Activated CD4-positive, alpha-beta T cell treated with anti-CD3 and anti-CD28 coated beads, Interleukin-2, amount 10 ng/mL, durations not matched to agents 24 days and 14 days (primary cell): ENCODE results near the gene ATG9A. TPM values are rescaled to one million over a fixed set of nuclear protein-coding genes. Genes with fewer than 3 reads are reported as not detected.

Source experiments
- total RNA-seq: library from RNA; stranded (reverse); gene quantifications from 2 replicates; pipeline ENCODE4 v1.2.3, GENCODE V29; 2022

The ATG9A gene
- total RNA-seq, 1 donor from 2014 or later = 67.2 TPM

Other genes starting within 250 kb of the ATG9A start
- gene FEV, start 244.5 kb downstream of the ATG9A start, total RNA-seq = not detected in 2 replicates
- not detected in 2 replicates for gene CRYBA2, start 236.2 kb downstream of the ATG9A start, total RNA-seq
- not detected in 2 replicates for gene CFAP65, start 188.1 kb downstream of the ATG9A start, total RNA-seq
- gene IHH, start 168.7 kb downstream of the ATG9A start, total RNA-seq = not detected in 2 replicates
- gene NHEJ1, start 68.8 kb downstream of the ATG9A start, total RNA-seq = 20.7 and 22.8 TPM in 2 replicates
- 1.8 and 2.3 TPM in 2 replicates for gene SLC23A3, start 59.6 kb downstream of the ATG9A start, total RNA-seq
- 62.0 and 62.6 TPM in 2 replicates for gene CNPPD1, start 52.7 kb downstream of the ATG9A start, total RNA-seq
- 54.1 and 57.4 TPM in 2 replicates for gene RETREG2, start 51.4 kb downstream of the ATG9A start, total RNA-seq
- gene ZFAND2B, start 22.9 kb downstream of the ATG9A start, total RNA-seq = 36.7 and 37.4 TPM in 2 replicates
- gene ABCB6, start 10.7 kb downstream of the ATG9A start, total RNA-seq = 28.8 TPM in 2 replicates
- gene ANKZF1, start 170 bp upstream of the ATG9A start, total RNA-seq = 144 and 149 TPM in 2 replicates
- 4.6 and 4.9 TPM in 2 replicates for gene GLB1L, start 15.8 kb upstream of the ATG9A start, total RNA-seq
- gene STK16, start 15.8 kb upstream of the ATG9A start, total RNA-seq = 29.1 and 31.7 TPM in 2 replicates
- not detected in 2 replicates for gene TUBA4B, start 23.6 kb upstream of the ATG9A start, total RNA-seq
- gene TUBA4A, start 24.3 kb upstream of the ATG9A start, total RNA-seq = 235 and 240 TPM in 2 replicates
- gene DNAJB2, start 49.7 kb upstream of the ATG9A start, total RNA-seq = 49.7 and 52.4 TPM in 2 replicates
- 0.07 TPM in 1 of 2 replicates, not detected in the other for gene PTPRN, start 79.8 kb upstream of the ATG9A start, total RNA-seq
- not detected in 2 replicates for gene RESP18, start 103.1 kb upstream of the ATG9A start, total RNA-seq
- gene DNPEP, start 158.3 kb upstream of the ATG9A start, total RNA-seq = 129 and 148 TPM in 2 replicates
- gene DES, start 188.7 kb upstream of the ATG9A start, total RNA-seq = not detected in 2 replicates
- gene SPEG, start 205.2 kb upstream of the ATG9A start, total RNA-seq = 0.07 TPM in 1 of 2 replicates, not detected in the other